H1 (cell line): ENCODE measurements around the gene PDE4B. TPM values are rescaled to one million over a fixed set of nuclear protein-coding genes. Genes with fewer than 3 reads are reported as not detected.

Source experiments
- CTCF ChIA-PET: fragments of 300-600 bp; sonication (Branson Sonifier 250); formaldehyde crosslinking; loops from one replicate; lab custom pipeline; 2021; ENCODE audit not compliant: partially characterized antibody; lab: Charles Lee
- POLR2A ChIA-PET: fragments of 300-600 bp; sonication (Branson Sonifier 250); formaldehyde crosslinking; loops from one replicate; lab custom pipeline; 2021; ENCODE audit warnings: inconsistent platforms; ENCODE audit not compliant: partially characterized antibody; lab: Charles Lee
- DNase-seq, 2 experiments: peaks; one replicate each; pipeline versions ENCODE4 v3.0.0 to v3.0.0-alpha.2; 2010 to 2022; ENCODE audit warnings: low spot score in 2 of 2, low read depth in 1 of 2, mixed read lengths in 1 of 2
- FAIRE-seq: peaks from 2 replicates; lab custom pipeline; 2011; peaks lifted over from hg19 to GRCh38; lab: Jason Lieb, UNC
- H2AFZ ChIP-seq: 2 replicates; pipeline ENCODE4 v1.8.1; 2012; ENCODE audit warnings: low read length, inconsistent platforms
- H2AK5ac ChIP-seq: 2 replicates; pipeline ENCODE4 v1.6.1; 2013; ENCODE audit warnings: low read depth, low read length
- H2BK120ac ChIP-seq: replicated peaks from 2 replicates; pipeline ENCODE3; 2013; ENCODE audit warnings: low read depth, low read length, inconsistent platforms
- H2BK12ac ChIP-seq: 2 replicates; pipeline ENCODE4 v1.6.1; 2013; ENCODE audit warnings: low read depth, low read length
- H2BK15ac ChIP-seq: 2 replicates; pipeline ENCODE4 v1.6.1; 2013; ENCODE audit warnings: low read length
- H2BK20ac ChIP-seq: 2 replicates; pipeline ENCODE4 v1.6.1; 2013; ENCODE audit warnings: low read length
- H2BK5ac ChIP-seq: 2 replicates; pipeline ENCODE4 v1.6.1; 2013; ENCODE audit warnings: low read depth, low read length
- H3K14ac ChIP-seq: 2 replicates; pipeline ENCODE4 v1.6.1; 2013; ENCODE audit warnings: inconsistent platforms; ENCODE audit not compliant: insufficient read length
- H3K18ac ChIP-seq: 2 replicates; pipeline ENCODE4 v1.6.1; 2013; ENCODE audit warnings: low read length; ENCODE audit errors: extremely low read depth
- H3K23ac ChIP-seq: 2 replicates; pipeline ENCODE4 v1.6.1; 2013; ENCODE audit warnings: inconsistent platforms; ENCODE audit not compliant: insufficient read length
- H3K23me2 ChIP-seq: 2 replicates; pipeline ENCODE4 v1.6.1; 2013; ENCODE audit warnings: low read depth, low read length
- H3K27ac ChIP-seq: 2 replicates; pipeline ENCODE4 v1.6.1; 2011; ENCODE audit warnings: low read depth, low read length, inconsistent platforms
- H3K27me3 ChIP-seq, 4 experiments: replicated peaks in 1 of 4; 1 replicate in 1 of 4; 2 replicates in 3 of 4; pipeline versions ENCODE4 v1.6.1 to v1.8.1; 2011 to 2013; ENCODE audit warnings: low read length in 3 of 4, mild to moderate bottlenecking in 3 of 4, inconsistent platforms in 2 of 4, mixed read lengths in 2 of 4, moderate library complexity in 1 of 4; ENCODE audit not compliant: control insufficient read depth in 3 of 4, insufficient read depth in 3 of 4; ENCODE audit errors: extremely low read depth in 1 of 4
- H3K36me3 ChIP-seq, 4 experiments: 2 replicates each; pipeline versions ENCODE4 v1.6.1 to v1.8.1; 2011 to 2013; ENCODE audit warnings: mild to moderate bottlenecking in 4 of 4, low read length in 3 of 4, moderate library complexity in 2 of 4, control low read depth in 1 of 4, inconsistent platforms in 1 of 4; ENCODE audit not compliant: insufficient read depth in 4 of 4, control insufficient read depth in 2 of 4
- H3K4ac ChIP-seq: replicated peaks from 2 replicates; pipeline ENCODE3; 2013; ENCODE audit warnings: low read length, low read depth, mixed read lengths, inconsistent platforms; ENCODE audit not compliant: insufficient read length
- H3K4me1 ChIP-seq, 4 experiments: replicated peaks in 1 of 4; 1 replicate in 1 of 4; 2 replicates in 3 of 4; pipeline versions ENCODE4 v1.6.1 to v1.8.1; 2011 to 2013; ENCODE audit warnings: low read length in 3 of 4, inconsistent platforms in 2 of 4, mixed read lengths in 1 of 4; ENCODE audit not compliant: insufficient read depth in 4 of 4, control insufficient read depth in 3 of 4
- H3K4me2 ChIP-seq, 2 experiments: 2 replicates each; pipeline versions ENCODE4 v1.6.1 to v1.8.1; 2011 to 2013; ENCODE audit warnings: low read depth in 2 of 2, low read length in 2 of 2, control low read depth in 1 of 2, inconsistent platforms in 1 of 2, mild to moderate bottlenecking in 1 of 2; ENCODE audit not compliant: insufficient read depth in 1 of 2
- H3K4me3 ChIP-seq, 4 experiments: fragments of 200-600, 300-600 bp in 1 of 4; sonication (generic), shearing (Covaris generic), sonication (Bioruptor Twin) in 1 of 4; 2 replicates each; pipeline versions ENCODE4 v1.5.1 to v1.8.1; 2011 to 2016; ENCODE audit warnings: low read length in 4 of 4, low read depth in 3 of 4, control low read depth in 2 of 4, inconsistent platforms in 2 of 4, mild to moderate bottlenecking in 2 of 4, mixed read lengths in 1 of 4, moderate library complexity in 1 of 4; ENCODE audit not compliant: insufficient read depth in 2 of 4; ENCODE audit errors: extremely low read depth in 1 of 4
- H3K56ac ChIP-seq: replicated peaks from 2 replicates; pipeline ENCODE3; 2013; ENCODE audit warnings: low read depth, mild to moderate bottlenecking, mixed read lengths, low read length, inconsistent platforms; ENCODE audit not compliant: insufficient read length
- H3K79me1 ChIP-seq: 2 replicates; pipeline ENCODE4 v1.6.1; 2013; ENCODE audit warnings: low read depth, low read length, control low read depth
- H3K79me2 ChIP-seq, 2 experiments: 2 replicates each; pipeline versions ENCODE4 v1.6.1 to v1.8.1; 2012 to 2013; ENCODE audit warnings: low read length in 2 of 2, mild to moderate bottlenecking in 2 of 2, inconsistent platforms in 1 of 2; ENCODE audit not compliant: insufficient read depth in 2 of 2, control insufficient read depth in 1 of 2
- H3K9ac ChIP-seq, 4 experiments: replicated peaks in 1 of 4; 1 replicate in 1 of 4; 2 replicates in 3 of 4; pipeline versions ENCODE4 v1.6.1 to v1.8.1; 2011 to 2013; ENCODE audit warnings: low read depth in 3 of 4, low read length in 3 of 4, control low read depth in 2 of 4, mild to moderate bottlenecking in 2 of 4, moderate library complexity in 2 of 4, inconsistent platforms in 1 of 4; ENCODE audit errors: extremely low read depth in 1 of 4
- H3K9me3 ChIP-seq, 2 experiments: 2 replicates each; pipeline versions ENCODE4 v1.6.1 to v1.8.1; 2012 to 2013; ENCODE audit warnings: mild to moderate bottlenecking in 2 of 2, moderate library complexity in 2 of 2, control low read depth in 1 of 2, inconsistent platforms in 1 of 2, low read depth in 1 of 2, low read length in 1 of 2, mixed read lengths in 1 of 2; ENCODE audit not compliant: insufficient read depth in 2 of 2
- H4K20me1 ChIP-seq, 2 experiments: replicated peaks in 1 of 2; 2 replicates each; pipeline versions ENCODE3 to v1.8.1; 2011 to 2013; ENCODE audit warnings: inconsistent platforms in 2 of 2, low read length in 2 of 2, mild to moderate bottlenecking in 1 of 2; ENCODE audit not compliant: insufficient read depth in 2 of 2, control insufficient read depth in 1 of 2
- H4K5ac ChIP-seq: 2 replicates; pipeline ENCODE4 v1.6.1; 2013; ENCODE audit warnings: low read length, low read depth, mixed read lengths, inconsistent platforms; ENCODE audit not compliant: insufficient read length
- H4K8ac ChIP-seq: 2 replicates; pipeline ENCODE4 v1.8.0; 2013; ENCODE audit warnings: mild to moderate bottlenecking, moderate library complexity, low read length, inconsistent platforms; ENCODE audit not compliant: insufficient read depth; ENCODE audit errors: extremely low read depth
- H4K91ac ChIP-seq: replicated peaks from 2 replicates; pipeline ENCODE3; 2013; ENCODE audit warnings: low read length, mixed read lengths, inconsistent platforms; ENCODE audit not compliant: insufficient read length
- ASH2L ChIP-seq: fragments of 200-600, 300-600 bp; sonication (generic); IDR thresholded peaks from one replicate; pipeline ENCODE4 v1.7.1; 2017; ENCODE audit warnings: low read length
- BRCA1 ChIP-seq: IDR thresholded peaks from 2 replicates; pipeline ENCODE4 v1.6.1; 2012; ENCODE audit warnings: low read depth, low read length, improper control_type of control experiment
- GABPA ChIP-seq: IDR thresholded peaks from 2 replicates; pipeline ENCODE4 v1.6.1; 2011; ENCODE audit warnings: mild to moderate bottlenecking, low read length, moderate library complexity, borderline replicate concordance; ENCODE audit not compliant: insufficient read depth
- KDM1A ChIP-seq: fragments of 200-600, 300-600 bp; sonication (generic); IDR thresholded peaks from 2 replicates; pipeline ENCODE4 v1.7.1; 2016; ENCODE audit warnings: mild to moderate bottlenecking, low read length, borderline replicate concordance
- POLR2A ChIP-seq, 2 experiments: IDR thresholded peaks; 1 replicate in 1 of 2; 2 replicates in 1 of 2; pipeline ENCODE4 v1.6.1; 2011; ENCODE audit warnings: low read depth in 2 of 2, low read length in 2 of 2, mild to moderate bottlenecking in 2 of 2; ENCODE audit errors: control extremely low read depth in 1 of 2
- POLR2AphosphoS5 ChIP-seq: IDR thresholded peaks from 2 replicates; pipeline ENCODE4 v1.6.1; 2011; ENCODE audit warnings: low read depth, low read length
- WGBS, 2 experiments: shearing (Covaris generic) in 1 of 2; methylation state at CpG; one replicate each; pipeline versions ENCODE4 v1.1.6 to v1.1.7; 2013 to 2015; ENCODE audit warnings: low lambda C conversion rate in 2 of 2, mixed read lengths in 2 of 2, inconsistent platforms in 1 of 2, low coverage in 1 of 2, missing lambda C conversion rate in 1 of 2; ENCODE audit not compliant: insufficient replicate concordance in 2 of 2, insufficient coverage in 1 of 2, insufficient read length in 1 of 2; ENCODE audit errors: extremely low coverage in 1 of 2, missing lambda C conversion rate in 1 of 2; 5-methylcytosine and 5-hydroxymethylcytosine counted together
- polyA plus RNA-seq, 7 experiments: library from polyadenylated mRNA; depleted of rRNA in 3 of 7; stranded (reverse) in 5 of 7; unstranded in 2 of 7; fragments of >200 nt in 5 of 7; fragments of 200-250 nt in 2 of 7; gene quantifications; 1 replicate in 5 of 7; 2 replicates in 1 of 7; 4 replicates in 1 of 7; pipeline versions ENCODE4 v1.2.1 to v1.2.3, GENCODE V29; 2011 to 2013; ENCODE audit warnings: missing spikeins in 2 of 7, mixed read lengths in 2 of 7
- total RNA-seq: library from RNA; stranded (reverse); fragmentation: NEBNext Ultra II Directional; extraction: Animal tissue kit (Norgen Biotek cat#: 25700); gene quantifications from 2 replicates; pipeline ENCODE4 v1.2.1, GENCODE V29; 2021

PDE4B gene
- total and polyA plus RNA-seq, 2 of the 8 experiments (the other 6 are each of a cell fraction or from before 2014, with no cell fraction given): 5.0 to 15.1 TPM

GRCh38 chr1:65826782-65827181 lies 34.1 kb downstream of the PDE4B start:
- FAIRE-seq (no peak), DNase-seq (no peak)
- CTCF ChIA-PET: interaction anchor here (0.6 kb wide), 1 partner anchor 190 kb away, joined by 3 read pairs; no protein-coding TSS in a partner anchor
- Histone ChIP-seq H3K4me2 (no peak overlapping the region), H3K4me3 (no peak overlapping the region), H3K36me3 (no peaks in the 10 kb centered on the region), H3K56ac (no peak overlapping the region), H2BK120ac (no peak overlapping the region), H3K27me3 (no peaks in the 10 kb centered on the region), H3K9me3 (no peaks in the 10 kb centered on the region), H2AFZ (0 out of 2 replicates have a peak overlapping the region, but pooled peaks have one; percentile 38), H2AK5ac (no peak overlapping the region), H3K18ac (no peak overlapping the region), H3K4me1 (no peaks in the 10 kb centered on the region), H3K14ac (no peak overlapping the region), H4K91ac (no peak overlapping the region), H3K4ac (no peak overlapping the region), H2BK5ac (no peak overlapping the region), H3K27ac (no peak overlapping the region), H2BK15ac (no peak overlapping the region), H4K5ac (no peak overlapping the region), H3K23ac (no peak overlapping the region), H3K9ac (no peak overlapping the region), H2BK12ac (no peak overlapping the region), H4K8ac (no peak overlapping the region), H3K23me2 (no peaks in the 10 kb centered on the region), H3K79me1 (no peaks in the 10 kb centered on the region), H3K79me2 (no peaks in the 10 kb centered on the region), H2BK20ac (no peak overlapping the region), H4K20me1 (no peaks in the 10 kb centered on the region)
- 88% methylated on average over 3 of the region's 3 CpGs; no CpG with 5 or more reads in 1 of the 2 experiments for WGBS, 2 experiments
- POLR2A ChIA-PET: no interaction called here
- no peak for TF ChIP-seq POLR2A (IDR thresholded peaks at IDR 0.05; ENCODE audit: control extremely low read depth in 1 of 2, low read depth in 2 of 2, low read length in 2 of 2)
- no peak for TF ChIP-seq KDM1A
- no peak for TF ChIP-seq GABPA
- no peak for TF ChIP-seq BRCA1
- no peak for TF ChIP-seq POLR2AphosphoS5
- no peak for TF ChIP-seq ASH2L
